ENCODE results near the gene RBL2. TPM values are rescaled to one million over a fixed set of nuclear protein-coding genes. Genes with fewer than 3 reads are reported as not detected.

Gene RBL2
- total and polyA plus RNA-seq, 2 of the 13 experiments (the other 11 are each of a cell fraction or from before 2014, with no cell fraction given), result 41.2 to 60.9 TPM

DNA sequence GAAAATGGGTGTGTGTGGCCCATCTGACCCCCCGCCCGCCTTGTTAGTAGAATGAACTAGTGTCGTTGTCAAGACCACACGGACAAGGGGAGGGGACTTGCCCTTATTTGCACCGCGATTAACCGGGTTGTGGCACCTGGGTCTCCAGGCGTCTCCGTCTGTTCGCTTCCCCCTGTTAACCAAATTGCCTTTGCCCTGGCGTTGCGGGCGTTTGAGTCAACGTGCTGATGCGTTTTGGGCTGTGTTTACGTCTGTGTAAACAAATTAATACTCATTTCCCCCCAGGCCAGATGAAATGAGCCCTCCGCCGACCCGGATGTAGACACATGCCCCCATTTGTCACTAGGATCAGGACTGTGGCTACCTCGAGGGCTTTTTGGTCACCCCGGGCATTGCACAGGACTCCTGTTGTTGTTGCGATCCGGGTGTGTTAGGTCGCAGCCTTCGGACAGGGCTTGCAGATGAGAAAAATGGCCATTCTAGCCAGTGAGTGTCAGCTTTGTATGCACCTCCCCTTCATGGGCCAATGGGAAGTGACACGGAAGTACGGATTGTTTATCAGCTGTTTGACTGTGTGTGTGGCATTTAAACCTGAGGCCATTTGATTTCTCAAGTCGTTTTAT is 906 bp downstream of the RBL2 start (continued):
- TF ChIP-seq SP2 (CRISPR knock-in tag; IDR thresholded peaks at IDR 0.05), result peak; percentile 61
- 0 out of 2 replicates have a peak, but pooled peaks have one; percentile 5 for TF ChIP-seq PITX1 (CRISPR knock-in tag; IDR thresholded peaks at IDR 0.05)
- TF ChIP-seq ZEB1 (IDR thresholded peaks at IDR 0.05; ENCODE audit: insufficient replicate concordance, low read depth), result no peak
- TF ChIP-seq, protein P1, sequence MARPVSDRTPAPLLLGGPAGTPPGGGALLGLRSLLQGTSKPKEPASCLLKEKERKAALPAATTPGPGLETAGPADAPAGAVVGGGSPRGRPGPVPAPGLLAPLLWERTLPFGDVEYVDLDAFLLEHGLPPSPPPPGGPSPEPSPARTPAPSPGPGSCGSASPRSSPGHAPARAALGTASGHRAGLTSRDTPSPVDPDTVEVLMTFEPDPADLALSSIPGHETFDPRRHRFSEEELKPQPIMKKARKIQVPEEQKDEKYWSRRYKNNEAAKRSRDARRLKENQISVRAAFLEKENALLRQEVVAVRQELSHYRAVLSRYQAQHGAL (CRISPR knock-in tag; IDR thresholded peaks at IDR 0.05; ENCODE audit: not compliant biosample characterization), result no peak
- TF ChIP-seq, protein P2, sequence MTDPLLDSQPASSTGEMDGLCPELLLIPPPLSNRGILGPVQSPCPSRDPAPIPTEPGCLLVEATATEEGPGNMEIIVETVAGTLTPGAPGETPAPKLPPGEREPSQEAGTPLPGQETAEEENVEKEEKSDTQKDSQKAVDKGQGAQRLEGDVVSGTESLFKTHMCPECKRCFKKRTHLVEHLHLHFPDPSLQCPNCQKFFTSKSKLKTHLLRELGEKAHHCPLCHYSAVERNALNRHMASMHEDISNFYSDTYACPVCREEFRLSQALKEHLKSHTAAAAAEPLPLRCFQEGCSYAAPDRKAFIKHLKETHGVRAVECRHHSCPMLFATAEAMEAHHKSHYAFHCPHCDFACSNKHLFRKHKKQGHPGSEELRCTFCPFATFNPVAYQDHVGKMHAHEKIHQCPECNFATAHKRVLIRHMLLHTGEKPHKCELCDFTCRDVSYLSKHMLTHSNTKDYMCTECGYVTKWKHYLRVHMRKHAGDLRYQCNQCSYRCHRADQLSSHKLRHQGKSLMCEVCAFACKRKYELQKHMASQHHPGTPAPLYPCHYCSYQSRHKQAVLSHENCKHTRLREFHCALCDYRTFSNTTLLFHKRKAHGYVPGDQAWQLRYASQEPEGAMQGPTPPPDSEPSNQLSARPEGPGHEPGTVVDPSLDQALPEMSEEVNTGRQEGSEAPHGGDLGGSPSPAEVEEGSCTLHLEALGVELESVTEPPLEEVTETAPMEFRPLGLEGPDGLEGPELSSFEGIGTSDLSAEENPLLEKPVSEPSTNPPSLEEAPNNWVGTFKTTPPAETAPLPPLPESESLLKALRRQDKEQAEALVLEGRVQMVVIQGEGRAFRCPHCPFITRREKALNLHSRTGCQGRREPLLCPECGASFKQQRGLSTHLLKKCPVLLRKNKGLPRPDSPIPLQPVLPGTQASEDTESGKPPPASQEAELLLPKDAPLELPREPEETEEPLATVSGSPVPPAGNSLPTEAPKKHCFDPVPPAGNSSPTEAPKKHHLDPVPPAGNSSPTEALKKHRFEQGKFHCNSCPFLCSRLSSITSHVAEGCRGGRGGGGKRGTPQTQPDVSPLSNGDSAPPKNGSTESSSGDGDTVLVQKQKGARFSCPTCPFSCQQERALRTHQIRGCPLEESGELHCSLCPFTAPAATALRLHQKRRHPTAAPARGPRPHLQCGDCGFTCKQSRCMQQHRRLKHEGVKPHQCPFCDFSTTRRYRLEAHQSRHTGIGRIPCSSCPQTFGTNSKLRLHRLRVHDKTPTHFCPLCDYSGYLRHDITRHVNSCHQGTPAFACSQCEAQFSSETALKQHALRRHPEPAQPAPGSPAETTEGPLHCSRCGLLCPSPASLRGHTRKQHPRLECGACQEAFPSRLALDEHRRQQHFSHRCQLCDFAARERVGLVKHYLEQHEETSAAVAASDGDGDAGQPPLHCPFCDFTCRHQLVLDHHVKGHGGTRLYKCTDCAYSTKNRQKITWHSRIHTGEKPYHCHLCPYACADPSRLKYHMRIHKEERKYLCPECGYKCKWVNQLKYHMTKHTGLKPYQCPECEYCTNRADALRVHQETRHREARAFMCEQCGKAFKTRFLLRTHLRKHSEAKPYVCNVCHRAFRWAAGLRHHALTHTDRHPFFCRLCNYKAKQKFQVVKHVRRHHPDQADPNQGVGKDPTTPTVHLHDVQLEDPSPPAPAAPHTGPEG (CRISPR knock-in tag; IDR thresholded peaks at IDR 0.05), result no peak
- no peak for TF ChIP-seq ZNF136 (CRISPR knock-in tag; IDR thresholded peaks at IDR 0.05; ENCODE audit: low read depth)
- TF ChIP-seq ZNF768 (CRISPR knock-in tag; IDR thresholded peaks at IDR 0.05), result no peak
- TF ChIP-seq TAF15 (IDR thresholded peaks at IDR 0.05; ENCODE audit: low read depth, low read length, poor library complexity, severe bottlenecking), result no peak
- no peak for TF ChIP-seq ZNF550 (CRISPR knock-in tag; IDR thresholded peaks at IDR 0.05; ENCODE audit: borderline replicate concordance)
- no peak for TF ChIP-seq ZFP41 (CRISPR knock-in tag; IDR thresholded peaks at IDR 0.05; ENCODE audit: borderline replicate concordance)
- TF ChIP-seq, protein P3, sequence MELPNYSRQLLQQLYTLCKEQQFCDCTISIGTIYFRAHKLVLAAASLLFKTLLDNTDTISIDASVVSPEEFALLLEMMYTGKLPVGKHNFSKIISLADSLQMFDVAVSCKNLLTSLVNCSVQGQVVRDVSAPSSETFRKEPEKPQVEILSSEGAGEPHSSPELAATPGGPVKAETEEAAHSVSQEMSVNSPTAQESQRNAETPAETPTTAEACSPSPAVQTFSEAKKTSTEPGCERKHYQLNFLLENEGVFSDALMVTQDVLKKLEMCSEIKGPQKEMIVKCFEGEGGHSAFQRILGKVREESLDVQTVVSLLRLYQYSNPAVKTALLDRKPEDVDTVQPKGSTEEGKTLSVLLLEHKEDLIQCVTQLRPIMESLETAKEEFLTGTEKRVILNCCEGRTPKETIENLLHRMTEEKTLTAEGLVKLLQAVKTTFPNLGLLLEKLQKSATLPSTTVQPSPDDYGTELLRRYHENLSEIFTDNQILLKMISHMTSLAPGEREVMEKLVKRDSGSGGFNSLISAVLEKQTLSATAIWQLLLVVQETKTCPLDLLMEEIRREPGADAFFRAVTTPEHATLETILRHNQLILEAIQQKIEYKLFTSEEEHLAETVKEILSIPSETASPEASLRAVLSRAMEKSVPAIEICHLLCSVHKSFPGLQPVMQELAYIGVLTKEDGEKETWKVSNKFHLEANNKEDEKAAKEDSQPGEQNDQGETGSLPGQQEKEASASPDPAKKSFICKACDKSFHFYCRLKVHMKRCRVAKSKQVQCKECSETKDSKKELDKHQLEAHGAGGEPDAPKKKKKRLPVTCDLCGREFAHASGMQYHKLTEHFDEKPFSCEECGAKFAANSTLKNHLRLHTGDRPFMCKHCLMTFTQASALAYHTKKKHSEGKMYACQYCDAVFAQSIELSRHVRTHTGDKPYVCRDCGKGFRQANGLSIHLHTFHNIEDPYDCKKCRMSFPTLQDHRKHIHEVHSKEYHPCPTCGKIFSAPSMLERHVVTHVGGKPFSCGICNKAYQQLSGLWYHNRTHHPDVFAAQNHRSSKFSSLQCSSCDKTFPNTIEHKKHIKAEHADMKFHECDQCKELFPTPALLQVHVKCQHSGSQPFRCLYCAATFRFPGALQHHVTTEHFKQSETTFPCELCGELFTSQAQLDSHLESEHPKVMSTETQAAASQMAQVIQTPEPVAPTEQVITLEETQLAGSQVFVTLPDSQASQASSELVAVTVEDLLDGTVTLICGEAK (IDR thresholded peaks at IDR 0.05), result no peak
- TF ChIP-seq, protein P3 (CRISPR knock-in tag; IDR thresholded peaks at IDR 0.05), result no peak
- TF ChIP-seq ZNF788 (CRISPR knock-in tag; IDR thresholded peaks at IDR 0.05; ENCODE audit: borderline replicate concordance), result no peak
- no peak for TF ChIP-seq PAX8 (CRISPR knock-in tag; IDR thresholded peaks at IDR 0.05; ENCODE audit: borderline replicate concordance)

Measured in HepG2 (cell line).